ACHN (cell line): Measurements from ENCODE around the gene TEX53.

Experiments used
- DNase-seq: peaks from one replicate; pipeline ENCODE4 v3.0.0-alpha.2; 2015
- in situ Hi-C: cut with HindIII; loops from 2 replicates; pipeline ENCODE4 v1.10.0; 2017; ENCODE audit warnings: low sequenced_read_pairs, low pct_ligation_motif_present, low pct_unique_long_range_greater_than_20kb

TEX53 gene

DNA sequence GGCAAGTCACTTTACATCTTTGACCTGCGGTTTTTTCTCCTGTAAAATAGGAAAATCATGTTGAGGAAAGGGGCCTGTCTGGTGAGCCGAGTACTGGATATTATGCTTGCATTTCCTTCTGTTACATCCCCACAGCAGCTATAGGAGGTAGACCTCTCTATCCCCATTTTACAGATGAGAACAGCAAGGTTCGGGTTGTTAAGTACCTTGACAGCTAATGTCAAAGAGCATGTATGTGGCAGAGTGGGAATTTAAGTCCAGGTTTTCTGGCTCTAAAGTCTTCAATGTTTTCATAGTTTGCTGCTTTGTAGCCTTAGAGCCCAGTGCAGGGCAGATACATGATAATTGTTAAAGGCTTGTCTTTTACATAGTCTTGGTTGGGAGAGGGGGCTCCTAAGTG is 43.7 kb downstream of the TEX53 start:
- in situ Hi-C loops, result no loop called here

DNA sequence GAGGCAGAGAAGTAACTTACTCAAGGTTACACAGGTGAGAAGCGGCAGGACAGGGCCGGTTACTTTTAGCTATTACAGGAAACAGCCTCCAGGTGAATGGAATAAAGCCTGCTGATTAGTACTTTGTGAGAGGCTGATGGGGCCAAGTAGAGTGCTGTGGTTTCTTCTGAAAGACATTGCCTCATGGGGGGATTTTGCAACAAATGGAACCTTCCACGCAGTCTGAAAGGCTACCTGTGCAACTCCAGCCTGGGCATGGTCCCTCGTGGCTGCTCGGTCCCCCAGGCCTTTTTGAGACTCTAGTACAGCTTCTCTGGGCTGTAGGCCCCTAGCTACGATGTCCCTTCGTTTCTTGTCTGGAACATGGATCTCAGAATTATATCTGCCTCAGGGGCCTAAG is 44.5 kb downstream of the TEX53 start:
- in situ Hi-C loops, result no loop called here
- no peak for DNase-seq

More for the DNA sequence above, 43.7 kb downstream of the TEX53 start:
- DNase-seq, result no peak

DNA sequence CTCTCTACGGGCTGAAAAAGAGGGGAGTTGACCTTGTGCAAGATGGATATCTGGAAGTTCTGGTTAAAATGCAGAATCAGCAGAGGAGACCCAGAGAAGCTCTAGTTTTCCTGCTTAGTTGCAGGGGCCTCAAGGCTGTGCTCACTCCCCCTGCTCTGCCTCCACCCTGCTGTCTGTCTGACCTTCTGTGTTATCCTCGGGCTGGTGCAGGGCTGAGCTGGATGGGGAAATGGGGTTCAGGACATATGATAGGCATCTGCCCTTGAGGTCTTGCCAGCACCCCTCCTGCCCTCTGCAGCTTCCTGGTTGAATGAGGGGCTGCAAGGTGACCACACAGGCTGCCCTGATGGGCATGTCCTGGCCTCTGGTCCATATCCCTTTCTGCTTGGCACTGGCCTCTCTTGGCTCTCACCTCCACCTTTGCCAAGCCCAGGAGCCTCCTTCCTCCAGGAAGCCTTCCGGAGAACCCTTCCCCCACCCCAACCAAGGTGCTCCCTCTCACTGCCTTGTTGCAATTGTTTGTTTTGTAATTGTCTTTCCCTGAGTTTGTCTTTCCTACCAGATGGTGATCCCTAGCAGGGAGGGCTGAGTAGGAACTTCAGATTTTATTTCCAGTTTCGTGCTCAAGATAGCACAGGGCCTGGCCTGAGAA is 45.2 kb downstream of the TEX53 start:
- no peak for DNase-seq
- in situ Hi-C loops, result no loop called here

DNA sequence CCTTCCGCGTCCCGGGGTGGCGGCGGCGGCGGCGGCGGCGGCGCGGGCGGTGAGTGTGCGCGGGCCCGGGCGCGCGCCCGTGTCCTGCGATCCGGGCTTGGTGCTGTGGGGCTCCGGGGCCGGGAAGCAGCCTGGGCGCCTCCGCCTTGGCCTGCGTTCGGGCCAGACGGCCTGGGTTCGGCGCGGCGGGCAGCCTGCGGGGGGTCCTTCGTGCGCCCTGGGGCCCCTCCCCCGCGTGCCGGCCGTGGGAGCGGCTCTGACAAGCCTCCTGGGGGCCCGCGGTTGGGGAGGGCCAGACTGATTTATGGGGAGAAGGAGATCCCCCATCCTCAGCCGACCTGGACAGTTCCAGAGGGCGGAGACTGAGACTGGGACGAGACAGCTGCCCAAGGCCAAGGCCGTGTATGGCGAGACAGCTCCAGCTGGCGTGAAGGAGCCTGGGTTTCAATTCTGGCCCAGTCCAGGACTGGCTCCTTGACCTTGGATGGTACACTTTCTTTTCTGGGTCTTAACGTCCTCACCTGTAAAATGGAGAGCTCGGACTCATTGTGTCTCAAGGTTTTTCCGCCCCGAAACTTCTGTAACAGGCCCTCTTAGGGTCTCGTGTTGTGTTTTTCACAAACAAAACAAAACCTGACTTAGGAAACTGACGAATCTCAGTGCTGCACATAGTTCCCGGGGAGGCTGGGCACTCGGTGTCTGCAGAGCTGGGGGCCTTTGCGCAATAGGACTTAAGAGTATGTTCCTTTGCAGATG is 45.9 kb downstream of the TEX53 start:
- in situ Hi-C loops, result no loop called here
- peak; percentile 51 for DNase-seq

DNA sequence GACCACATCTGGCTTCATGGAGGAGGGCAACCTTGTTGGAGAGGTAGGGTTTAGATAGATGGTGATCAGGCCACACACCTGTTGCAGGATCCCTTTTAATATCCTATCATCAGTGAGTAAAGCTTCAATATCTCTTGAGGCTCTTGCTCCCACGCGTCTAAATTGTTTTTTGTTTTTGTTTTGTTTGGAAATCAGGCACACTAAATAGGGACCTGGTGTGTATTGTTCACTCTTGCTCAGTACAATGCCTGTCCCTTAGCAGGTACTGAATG is 49.1 kb downstream of the TEX53 start:
- DNase-seq, result no peak
- in situ Hi-C loops, result no loop called here

DNA sequence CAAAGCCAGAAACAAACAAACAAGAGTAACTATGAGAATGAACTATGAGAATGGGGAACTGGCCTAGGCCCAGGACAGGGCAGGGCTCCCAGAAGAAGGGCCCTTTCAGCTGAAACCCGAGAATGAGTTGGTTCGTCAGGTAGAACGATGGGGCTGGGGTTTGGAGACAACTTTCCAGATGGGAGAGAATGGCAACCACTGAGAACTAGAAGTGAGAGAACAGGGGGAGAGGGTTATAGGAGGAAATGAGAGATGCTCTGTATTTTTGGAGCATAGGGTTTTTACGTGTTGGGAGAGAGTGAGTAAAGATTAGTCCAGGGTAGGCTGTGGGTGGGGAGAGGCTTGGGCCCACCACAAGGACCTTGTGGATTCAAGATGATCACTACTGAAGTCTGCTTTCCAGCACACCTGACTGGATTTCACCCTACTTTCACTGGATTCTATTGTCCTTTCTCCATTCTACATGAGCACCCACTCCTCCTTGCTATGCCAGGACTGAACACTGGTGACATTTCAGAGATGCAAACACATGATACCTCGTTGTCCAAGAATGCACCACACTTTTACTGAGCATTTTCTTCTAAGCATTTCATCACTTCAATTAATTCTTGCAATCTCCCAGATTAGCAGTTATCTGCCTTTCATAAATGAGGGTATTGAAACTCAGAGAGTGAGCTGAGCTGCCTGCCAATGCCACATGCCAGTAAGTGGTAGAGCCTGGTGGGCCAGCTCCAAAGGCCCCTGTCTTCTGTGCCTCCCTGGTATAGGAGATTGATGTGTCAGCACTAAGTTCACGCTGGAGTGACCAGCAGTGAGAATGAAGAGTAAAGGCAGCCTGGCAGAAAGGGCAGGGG is 49.7 kb downstream of the TEX53 start:
- in situ Hi-C loops, result no loop called here
- no peak for DNase-seq

DNA sequence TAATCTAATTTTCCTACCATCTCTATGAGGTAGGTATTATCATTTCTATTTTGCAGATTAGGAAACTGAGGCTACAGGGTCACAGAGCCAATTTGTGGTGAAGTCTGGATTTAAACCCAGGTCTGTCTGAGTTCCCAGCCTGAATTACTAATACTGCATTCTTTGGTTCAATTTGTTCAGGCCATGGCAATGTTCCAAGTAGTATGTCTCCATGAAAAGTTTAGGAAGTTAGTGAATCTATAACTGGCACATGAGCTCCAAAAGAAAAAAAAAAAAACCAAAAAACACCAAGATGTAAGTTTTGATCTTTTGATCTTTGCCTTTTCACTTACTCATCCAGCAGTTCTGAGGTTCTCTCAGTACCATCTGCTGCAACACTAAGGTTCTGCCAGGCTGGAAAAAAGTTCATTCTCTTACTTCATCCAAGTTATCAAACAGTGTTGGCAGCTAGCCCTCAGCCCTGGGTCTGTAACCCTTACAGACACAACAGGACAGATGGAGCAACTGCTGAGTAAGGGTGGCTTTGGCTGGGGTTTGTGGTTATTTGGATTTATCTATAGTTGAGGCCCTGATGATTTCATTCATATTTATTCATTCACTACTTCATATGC is 50.9 kb downstream of the TEX53 start:
- no peak for DNase-seq
- in situ Hi-C loops, result no loop called here
